Nephron progenitor cell (in vitro differentiated cells): ENCODE measurements around the gene LTK.
"Not testable (repeated sequence)": the region's sequence is repeated elsewhere in the genome, so short reads cannot be mapped to it uniquely, and the experiment has no call there.

ENCODE experiments used
- DNase-seq: peaks from one replicate; pipeline ENCODE4 v3.0.0; 2021
- H3K27ac Mint-ChIP-seq: 2 replicates; pipeline ENCODE4 v1.8.0; 2021; ENCODE audit warnings: mild to moderate bottlenecking, moderate library complexity, mixed read lengths
- H3K27me3 Mint-ChIP-seq: 2 replicates; pipeline ENCODE4 v1.8.0; 2021; ENCODE audit warnings: mild to moderate bottlenecking, low read depth, mixed read lengths; ENCODE audit not compliant: poor library complexity
- H3K36me3 Mint-ChIP-seq: 2 replicates; pipeline ENCODE4 v1.8.0; 2021; ENCODE audit warnings: low read depth, mixed read lengths
- H3K4me1 Mint-ChIP-seq: 2 replicates; pipeline ENCODE4 v1.8.0; 2021; ENCODE audit warnings: mixed read lengths
- H3K4me3 Mint-ChIP-seq: 2 replicates; pipeline ENCODE4 v1.8.0; 2021; ENCODE audit warnings: mild to moderate bottlenecking, moderate library complexity, mixed read lengths
- H3K9me3 Mint-ChIP-seq: 2 replicates; pipeline ENCODE4 v1.8.0; 2021; ENCODE audit warnings: mild to moderate bottlenecking, moderate library complexity, mixed read lengths
- CTCF ChIP-seq: fragments of 200-600 bp; sonication (generic); IDR thresholded peaks from 2 replicates; pipeline ENCODE4 v1.5.0; 2021; ENCODE audit warnings: antibody characterized with exemption

LTK gene

GRCh38 chr15:41473418-41473817 is 40.2 kb downstream of the LTK start:
- H3K36me3 Mint-ChIP-seq = peaks cover 79% of the 10 kb centered on the region
- H3K4me1 Mint-ChIP-seq = no peaks in the 10 kb centered on the region
- no peaks in the 10 kb centered on the region for H3K27me3 Mint-ChIP-seq

DNA sequence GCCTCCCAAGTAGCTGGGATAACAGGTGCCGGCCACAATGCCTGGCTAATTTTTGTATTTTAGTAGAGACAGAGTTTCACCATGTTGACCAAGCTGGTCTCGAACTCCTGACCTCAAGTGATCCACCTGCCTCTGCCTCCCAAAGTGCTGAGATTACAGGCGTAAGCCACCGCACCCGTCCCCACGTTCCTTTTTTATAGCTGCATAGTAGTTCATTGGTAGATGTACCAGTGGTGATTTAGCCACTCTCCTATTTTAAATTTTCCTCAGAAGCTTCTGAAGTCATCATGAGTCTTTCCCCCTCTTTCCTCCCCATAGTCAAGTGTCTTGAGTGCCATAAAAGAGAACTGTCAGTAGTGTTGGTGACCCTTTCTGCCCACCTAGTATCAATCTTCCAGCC is 44.0 kb downstream of the LTK start:
- H3K4me1 Mint-ChIP-seq, H3K4me3 Mint-ChIP-seq, H3K27me3 Mint-ChIP-seq, DNase-seq, H3K27ac Mint-ChIP-seq, H3K9me3 Mint-ChIP-seq: not testable (repeated sequence)
- H3K36me3 Mint-ChIP-seq = peaks cover 77% of the 10 kb centered on the region

More at GRCh38 chr15:41473418-41473817, 40.2 kb downstream of the LTK start:
- Mint-ChIP-seq H3K9me3 (no peaks in the 10 kb centered on the region), H3K27ac (no peak overlapping the region), H3K4me3 (no peak overlapping the region)
- DNase-seq = no peak
- no peak for TF ChIP-seq CTCF

DNA sequence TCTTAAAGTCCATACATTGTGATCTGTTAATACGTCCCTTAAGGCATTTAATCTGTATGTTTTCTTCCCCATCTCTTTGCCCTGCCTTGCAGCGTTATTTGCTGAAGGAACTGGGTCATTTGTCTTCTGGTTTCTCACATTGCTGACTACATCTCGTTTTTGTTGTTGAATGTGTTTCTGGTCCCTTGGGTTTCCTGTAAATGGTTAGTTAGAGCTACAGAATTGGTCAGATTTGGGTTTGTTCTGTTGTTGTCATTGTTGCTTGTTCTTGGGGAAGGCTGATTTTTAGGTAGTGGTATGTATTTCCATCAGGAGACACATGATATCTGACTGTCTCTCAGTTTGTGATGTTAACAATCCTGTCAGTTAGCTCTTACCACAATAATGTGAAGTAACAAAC is 46.9 kb downstream of the LTK start:
- peaks cover 2% of the 10 kb centered on the region for H3K27me3 Mint-ChIP-seq
- no peak overlapping the region for H3K27ac Mint-ChIP-seq
- DNase-seq = no peak
- H3K36me3 Mint-ChIP-seq = peaks cover 88% of the 10 kb centered on the region
- no peaks in the 10 kb centered on the region for H3K4me1 Mint-ChIP-seq
- H3K4me3 Mint-ChIP-seq = no peak overlapping the region
- TF ChIP-seq CTCF = no peak
- no peaks in the 10 kb centered on the region for H3K9me3 Mint-ChIP-seq

- Mint-ChIP-seq H3K36me3 (peaks cover 83% of the 10 kb centered on the region), H3K27ac (no peak overlapping the region), H3K4me1 (no peaks in the 10 kb centered on the region), H3K9me3 (no peaks in the 10 kb centered on the region), H3K27me3 (peaks cover 2% of the 10 kb centered on the region), H3K4me3 (no peak overlapping the region)
- DNase-seq = no peak
- peak; percentile 91 for TF ChIP-seq CTCF
Observed at GRCh38 chr15:41465822-41466421, 47.7 kb downstream of the LTK start.

GRCh38 chr15:41464889-41465580 is 48.6 kb downstream of the LTK start:
- peaks cover 79% of the 10 kb centered on the region for H3K36me3 Mint-ChIP-seq
- H3K4me3 Mint-ChIP-seq = no peak overlapping the region
- DNase-seq = no peak
- TF ChIP-seq CTCF = no peak
- H3K9me3 Mint-ChIP-seq = no peaks in the 10 kb centered on the region
- H3K4me1 Mint-ChIP-seq = no peaks in the 10 kb centered on the region
- H3K27ac Mint-ChIP-seq = peak overlapping the region; percentile 20
- peaks cover 2% of the 10 kb centered on the region for H3K27me3 Mint-ChIP-seq

DNA sequence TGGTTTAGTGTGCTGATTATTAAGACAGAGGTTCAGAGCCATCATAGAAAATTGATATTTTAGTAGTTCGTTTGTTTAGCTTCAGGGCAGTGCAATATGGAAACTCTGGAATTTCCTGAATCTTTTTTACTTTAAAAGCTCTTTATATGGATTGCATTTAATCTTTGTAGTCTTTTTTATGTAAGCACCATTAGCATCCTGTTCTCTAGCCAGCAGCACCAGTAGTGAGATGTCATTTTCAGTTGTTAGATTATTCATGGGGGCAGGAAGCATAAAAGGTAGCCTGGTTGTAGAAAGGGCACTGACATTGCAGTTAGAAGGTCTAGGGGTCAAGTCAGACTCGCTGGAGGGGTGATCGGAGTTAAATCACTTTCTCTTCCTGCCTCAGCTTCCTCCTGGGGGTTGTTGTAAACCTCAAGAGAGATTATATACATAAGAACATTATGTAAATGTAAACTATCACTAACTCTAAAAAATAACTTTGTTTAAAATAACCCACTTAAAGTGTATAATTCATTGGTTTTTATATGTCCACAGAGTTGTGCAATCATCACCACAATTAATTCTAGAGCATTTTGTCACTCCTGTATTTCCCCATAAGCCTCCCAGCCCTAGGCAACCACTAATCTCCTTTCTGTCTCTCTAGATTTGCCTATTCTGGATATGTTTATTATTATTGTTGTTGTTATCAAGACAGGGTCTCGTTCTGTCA is 51.4 kb downstream of the LTK start:
- no peaks in the 10 kb centered on the region for H3K4me1 Mint-ChIP-seq
- TF ChIP-seq CTCF = no peak
- no peak for DNase-seq
- H3K27ac Mint-ChIP-seq = no peak overlapping the region
- no peaks in the 10 kb centered on the region for H3K9me3 Mint-ChIP-seq
- no peak overlapping the region for H3K4me3 Mint-ChIP-seq
- H3K36me3 Mint-ChIP-seq = peaks cover 75% of the 10 kb centered on the region
- peaks cover 2% of the 10 kb centered on the region for H3K27me3 Mint-ChIP-seq
